WTC11 (cell line): Measurements from ENCODE around the gene OFD1. TPM values are rescaled to one million over a fixed set of nuclear protein-coding genes. Genes with fewer than 3 reads are reported as not detected.

Source experiments
- ATAC-seq: fragments of 200-7000 bp; cut with Tn5 transposase; 2 replicates; pipeline ENCODE4 v1.10.0; 2021; ENCODE audit warnings: mild to moderate bottlenecking, moderate library complexity
- CTCF ChIA-PET: fragments of 300-600 bp; sonication (Branson Sonifier 250); formaldehyde crosslinking; loops from one replicate; lab custom pipeline; 2021; ENCODE audit warnings: antibody characterized with exemption; lab: Charles Lee
- POLR2A ChIA-PET: fragments of 350-600 bp; sonication (Branson Sonifier 250); formaldehyde crosslinking; loops from one replicate; lab custom pipeline; 2021; ENCODE audit warnings: antibody characterized with exemption; lab: Charles Lee
- DNase-seq: peaks from one replicate; pipeline ENCODE4 v3.0.0; 2021; ENCODE audit warnings: low spot score
- H3K27ac Mint-ChIP-seq: 2 replicates; pipeline ENCODE4 v1.8.0; 2021; ENCODE audit warnings: mixed read lengths
- H3K27me3 Mint-ChIP-seq: 2 replicates; pipeline ENCODE4 v1.8.0; 2021; ENCODE audit warnings: low read depth, mild to moderate bottlenecking, moderate library complexity, mixed read lengths
- H3K36me3 Mint-ChIP-seq: 2 replicates; pipeline ENCODE4 v1.8.0; 2021; ENCODE audit warnings: mixed read lengths
- H3K4me1 Mint-ChIP-seq: 2 replicates; pipeline ENCODE4 v1.8.0; 2022; ENCODE audit warnings: mixed read lengths
- H3K4me3 Mint-ChIP-seq: 2 replicates; pipeline ENCODE4 v1.8.0; 2021; ENCODE audit warnings: mild to moderate bottlenecking, moderate library complexity, mixed read lengths
- H3K9me3 Mint-ChIP-seq: 2 replicates; pipeline ENCODE4 v1.8.0; 2021; ENCODE audit warnings: mixed read lengths
- ELF4 ChIP-seq: sonication (generic); formaldehyde crosslinking; IDR thresholded peaks from 2 replicates; pipeline ENCODE4 v1.8.1; 2022; ENCODE audit warnings: low read depth, mild to moderate bottlenecking, moderate library complexity, missing genetic modification reagents
- ESRRA ChIP-seq: sonication (generic); formaldehyde crosslinking; IDR thresholded peaks from 2 replicates; pipeline ENCODE4 v1.8.1; 2022; ENCODE audit warnings: mild to moderate bottlenecking, missing genetic modification reagents, borderline replicate concordance
- FOXP1 ChIP-seq: sonication (generic); formaldehyde crosslinking; IDR thresholded peaks from 2 replicates; pipeline ENCODE4 v1.8.0; 2022; ENCODE audit warnings: missing genetic modification reagents, mild to moderate bottlenecking, moderate library complexity, borderline replicate concordance
- NR1H2 ChIP-seq: sonication (generic); formaldehyde crosslinking; IDR thresholded peaks from 2 replicates; pipeline ENCODE4 v1.9.0; 2021; ENCODE audit warnings: mild to moderate bottlenecking, moderate library complexity, missing genetic modification reagents
- NR2C2 ChIP-seq: sonication (generic); formaldehyde crosslinking; IDR thresholded peaks from 2 replicates; pipeline ENCODE4 v1.8.0; 2022; ENCODE audit warnings: mild to moderate bottlenecking, missing genetic modification reagents
- SP1 ChIP-seq: sonication (generic); formaldehyde crosslinking; conservative IDR thresholded peaks from 2 replicates; pipeline ENCODE4 v1.8.1; 2022; ENCODE audit warnings: missing genetic modification reagents
- ZNF423 ChIP-seq: fragments of 250-450 bp; sonication (Bioruptor Pico); IDR thresholded peaks from 2 replicates; pipeline ENCODE4 v2.1.2; 2022; ENCODE audit warnings: mild to moderate bottlenecking, moderate library complexity
- total RNA-seq: library from RNA; stranded (reverse); gene quantifications from 3 replicates; pipeline ENCODE4 v1.2.3, GENCODE V29; 2021
- TF ChIP-seq, protein P1 (sequence below): sonication (generic); formaldehyde crosslinking; IDR thresholded peaks from 2 replicates; pipeline ENCODE4 v1.8.1; 2022; ENCODE audit warnings: missing genetic modification reagents, borderline replicate concordance
- TF ChIP-seq, protein P2 (sequence below): fragments of 250-450 bp; sonication (Bioruptor Pico); conservative IDR thresholded peaks from 2 replicates; pipeline ENCODE4 v1.9.0; 2021; ENCODE audit warnings: mild to moderate bottlenecking
- TF ChIP-seq, protein P3 (sequence below): fragments of 250-450 bp; sonication (Bioruptor Pico); IDR thresholded peaks from 2 replicates; pipeline ENCODE4 v1.9.0; 2021; ENCODE audit warnings: mild to moderate bottlenecking, borderline replicate concordance
- TF ChIP-seq, protein P4 (sequence below): sonication (generic); formaldehyde crosslinking; IDR thresholded peaks from 2 replicates; pipeline ENCODE4 v1.8.1; 2023; ENCODE audit warnings: mild to moderate bottlenecking, missing genetic modification reagents
- TF ChIP-seq, protein P5 (sequence below): sonication (generic); formaldehyde crosslinking; conservative IDR thresholded peaks from 2 replicates; pipeline ENCODE4 v1.8.1; 2022; ENCODE audit warnings: mild to moderate bottlenecking, missing genetic modification reagents

Gene OFD1
- total RNA-seq, 1 experiment from 2014 or later: 23.4 TPM

DNA sequence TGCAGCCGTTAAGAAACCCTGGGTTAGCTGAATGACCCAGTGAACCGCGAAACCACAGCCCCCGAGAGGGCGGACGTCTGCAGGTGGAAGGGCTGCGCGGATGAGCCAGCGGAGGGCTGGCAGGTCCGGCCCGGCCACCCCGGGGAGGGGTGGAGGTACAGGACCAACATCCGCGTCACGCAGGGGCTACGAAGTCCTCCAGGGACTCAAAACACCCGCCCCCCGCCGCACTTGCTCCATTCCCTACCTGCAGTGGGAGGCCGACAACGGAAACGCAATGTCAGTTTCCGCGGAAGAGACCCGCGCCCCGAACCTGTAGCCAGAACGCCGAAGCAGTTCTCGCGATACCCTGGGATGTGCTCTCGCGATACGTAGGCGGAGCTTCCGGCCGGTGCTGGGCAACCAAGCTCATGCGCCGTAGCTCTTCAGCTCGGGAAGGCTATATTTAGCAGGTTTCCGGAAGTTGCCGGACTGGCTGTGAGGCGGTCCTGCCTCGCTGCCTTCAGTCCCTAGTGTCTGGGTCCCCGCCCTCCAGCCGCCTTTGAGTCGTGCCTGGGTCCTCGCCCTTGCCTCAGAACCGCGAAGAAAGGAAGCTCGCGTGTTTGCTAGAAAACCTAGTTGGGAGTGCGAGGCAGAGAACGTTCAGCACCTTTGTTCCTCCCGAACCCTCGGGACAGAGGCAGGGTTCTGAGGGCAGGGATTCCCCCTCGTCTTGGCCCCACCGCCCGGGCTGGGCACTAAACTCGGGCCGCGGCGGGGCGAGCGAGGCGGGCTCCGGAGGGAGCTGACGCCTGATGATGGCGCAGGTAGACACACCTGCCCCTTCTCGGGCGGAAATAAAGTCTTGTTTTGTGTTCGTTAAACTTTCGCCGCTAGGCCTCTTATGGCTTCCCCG lies at the start of gene OFD1, which contains the start of gene TRAPPC2 (continued):
- TF ChIP-seq, protein P1, sequence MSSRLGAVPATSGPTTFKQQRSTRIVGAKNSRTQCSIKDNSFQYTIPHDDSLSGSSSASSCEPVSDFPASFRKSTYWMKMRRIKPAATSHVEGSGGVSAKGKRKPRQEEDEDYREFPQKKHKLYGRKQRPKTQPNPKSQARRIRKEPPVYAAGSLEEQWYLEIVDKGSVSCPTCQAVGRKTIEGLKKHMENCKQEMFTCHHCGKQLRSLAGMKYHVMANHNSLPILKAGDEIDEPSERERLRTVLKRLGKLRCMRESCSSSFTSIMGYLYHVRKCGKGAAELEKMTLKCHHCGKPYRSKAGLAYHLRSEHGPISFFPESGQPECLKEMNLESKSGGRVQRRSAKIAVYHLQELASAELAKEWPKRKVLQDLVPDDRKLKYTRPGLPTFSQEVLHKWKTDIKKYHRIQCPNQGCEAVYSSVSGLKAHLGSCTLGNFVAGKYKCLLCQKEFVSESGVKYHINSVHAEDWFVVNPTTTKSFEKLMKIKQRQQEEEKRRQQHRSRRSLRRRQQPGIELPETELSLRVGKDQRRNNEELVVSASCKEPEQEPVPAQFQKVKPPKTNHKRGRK (CRISPR knock-in tag): no peak
- TF ChIP-seq, protein P2, sequence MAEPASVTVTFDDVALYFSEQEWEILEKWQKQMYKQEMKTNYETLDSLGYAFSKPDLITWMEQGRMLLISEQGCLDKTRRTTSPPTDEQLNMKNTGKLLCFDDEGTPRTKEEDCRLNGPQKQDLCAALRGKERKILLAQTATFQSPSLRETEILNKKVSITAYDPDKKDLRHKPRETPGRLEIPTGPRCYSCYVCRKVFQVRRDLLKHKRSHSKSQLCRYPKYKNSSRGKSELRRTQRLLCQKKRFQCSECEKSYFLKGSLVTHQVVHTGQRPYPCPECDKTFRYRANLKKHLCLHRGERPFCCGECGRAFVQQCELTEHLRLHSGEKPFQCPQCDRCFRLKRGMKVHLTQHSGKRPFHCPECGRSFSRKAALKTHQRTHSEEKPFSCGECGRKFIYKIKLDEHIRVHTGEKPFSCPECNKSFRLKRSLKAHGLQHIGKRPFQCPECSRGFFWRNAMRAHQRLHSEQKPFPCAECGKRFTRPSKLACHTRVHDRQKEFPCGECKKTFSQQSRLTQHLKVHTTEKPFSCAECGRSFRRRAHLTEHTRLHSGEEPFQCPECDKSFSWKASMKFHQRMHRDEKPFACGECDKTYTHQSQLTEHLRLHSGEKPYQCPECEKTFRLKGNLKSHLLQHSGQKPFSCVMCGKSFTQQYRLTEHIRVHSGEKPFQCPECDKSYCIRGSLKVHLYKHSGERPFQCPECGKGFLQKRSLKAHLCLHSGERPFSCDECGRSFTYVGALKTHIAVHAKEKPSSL (CRISPR knock-in tag): no peak
- TF ChIP-seq FOXP1 (CRISPR knock-in tag): no peak
- no peak for TF ChIP-seq ESRRA
- TF ChIP-seq, all 79 proteins: peak for 7

DNA sequence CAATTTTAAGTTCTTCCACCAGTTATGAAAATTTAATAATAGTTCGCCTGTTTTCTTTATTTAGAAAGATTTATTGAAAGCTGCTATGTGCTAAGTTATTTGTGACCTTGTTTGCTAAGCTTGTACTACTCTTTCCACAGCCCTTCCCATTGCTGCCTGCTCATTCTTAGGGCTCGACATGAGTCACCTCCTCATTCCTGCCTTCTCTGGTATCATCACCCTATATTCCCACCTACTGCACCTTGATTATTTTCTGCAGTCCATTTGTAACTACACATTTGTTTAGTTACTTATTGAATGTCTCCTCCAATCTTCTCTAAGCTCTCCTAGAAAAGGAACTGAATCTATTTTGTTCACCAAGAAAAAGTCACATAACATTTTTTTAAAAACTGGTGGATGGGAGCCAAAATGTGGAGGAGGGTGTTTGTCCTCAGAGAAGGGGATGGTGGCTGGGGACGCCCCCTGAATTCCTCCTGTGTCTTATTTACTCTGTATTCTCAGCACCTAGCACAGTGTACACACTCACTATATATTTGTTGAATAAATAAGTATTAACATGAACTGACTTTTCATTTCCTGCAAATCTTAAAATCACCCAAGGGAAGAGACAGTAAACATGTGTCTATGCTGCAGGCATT lies 49.3 kb upstream of the OFD1 start:
- no peak overlapping the region for H3K27ac Mint-ChIP-seq
- H3K4me3 Mint-ChIP-seq: no peak overlapping the region
- no peak for ATAC-seq
- peaks cover 8% of the 10 kb centered on the region for H3K4me1 Mint-ChIP-seq
- peaks cover 19% of the 10 kb centered on the region for H3K27me3 Mint-ChIP-seq
- ChIA-PET POLR2A (no interaction called here), CTCF (no interaction called here)
- H3K36me3 Mint-ChIP-seq: no peaks in the 10 kb centered on the region
- H3K9me3 Mint-ChIP-seq: no peaks in the 10 kb centered on the region
- TF ChIP-seq, protein P3, sequence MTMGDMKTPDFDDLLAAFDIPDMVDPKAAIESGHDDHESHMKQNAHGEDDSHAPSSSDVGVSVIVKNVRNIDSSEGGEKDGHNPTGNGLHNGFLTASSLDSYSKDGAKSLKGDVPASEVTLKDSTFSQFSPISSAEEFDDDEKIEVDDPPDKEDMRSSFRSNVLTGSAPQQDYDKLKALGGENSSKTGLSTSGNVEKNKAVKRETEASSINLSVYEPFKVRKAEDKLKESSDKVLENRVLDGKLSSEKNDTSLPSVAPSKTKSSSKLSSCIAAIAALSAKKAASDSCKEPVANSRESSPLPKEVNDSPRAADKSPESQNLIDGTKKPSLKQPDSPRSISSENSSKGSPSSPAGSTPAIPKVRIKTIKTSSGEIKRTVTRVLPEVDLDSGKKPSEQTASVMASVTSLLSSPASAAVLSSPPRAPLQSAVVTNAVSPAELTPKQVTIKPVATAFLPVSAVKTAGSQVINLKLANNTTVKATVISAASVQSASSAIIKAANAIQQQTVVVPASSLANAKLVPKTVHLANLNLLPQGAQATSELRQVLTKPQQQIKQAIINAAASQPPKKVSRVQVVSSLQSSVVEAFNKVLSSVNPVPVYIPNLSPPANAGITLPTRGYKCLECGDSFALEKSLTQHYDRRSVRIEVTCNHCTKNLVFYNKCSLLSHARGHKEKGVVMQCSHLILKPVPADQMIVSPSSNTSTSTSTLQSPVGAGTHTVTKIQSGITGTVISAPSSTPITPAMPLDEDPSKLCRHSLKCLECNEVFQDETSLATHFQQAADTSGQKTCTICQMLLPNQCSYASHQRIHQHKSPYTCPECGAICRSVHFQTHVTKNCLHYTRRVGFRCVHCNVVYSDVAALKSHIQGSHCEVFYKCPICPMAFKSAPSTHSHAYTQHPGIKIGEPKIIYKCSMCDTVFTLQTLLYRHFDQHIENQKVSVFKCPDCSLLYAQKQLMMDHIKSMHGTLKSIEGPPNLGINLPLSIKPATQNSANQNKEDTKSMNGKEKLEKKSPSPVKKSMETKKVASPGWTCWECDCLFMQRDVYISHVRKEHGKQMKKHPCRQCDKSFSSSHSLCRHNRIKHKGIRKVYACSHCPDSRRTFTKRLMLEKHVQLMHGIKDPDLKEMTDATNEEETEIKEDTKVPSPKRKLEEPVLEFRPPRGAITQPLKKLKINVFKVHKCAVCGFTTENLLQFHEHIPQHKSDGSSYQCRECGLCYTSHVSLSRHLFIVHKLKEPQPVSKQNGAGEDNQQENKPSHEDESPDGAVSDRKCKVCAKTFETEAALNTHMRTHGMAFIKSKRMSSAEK: no peak
- TF ChIP-seq ELF4 (CRISPR knock-in tag) (no peak), SP1 (CRISPR knock-in tag) (no peak), ESRRA (no peak), NR1H2 (CRISPR knock-in tag) (no peak), NR2C2 (CRISPR knock-in tag) (no peak), ZNF423 (no peak)
- TF ChIP-seq, protein P4, sequence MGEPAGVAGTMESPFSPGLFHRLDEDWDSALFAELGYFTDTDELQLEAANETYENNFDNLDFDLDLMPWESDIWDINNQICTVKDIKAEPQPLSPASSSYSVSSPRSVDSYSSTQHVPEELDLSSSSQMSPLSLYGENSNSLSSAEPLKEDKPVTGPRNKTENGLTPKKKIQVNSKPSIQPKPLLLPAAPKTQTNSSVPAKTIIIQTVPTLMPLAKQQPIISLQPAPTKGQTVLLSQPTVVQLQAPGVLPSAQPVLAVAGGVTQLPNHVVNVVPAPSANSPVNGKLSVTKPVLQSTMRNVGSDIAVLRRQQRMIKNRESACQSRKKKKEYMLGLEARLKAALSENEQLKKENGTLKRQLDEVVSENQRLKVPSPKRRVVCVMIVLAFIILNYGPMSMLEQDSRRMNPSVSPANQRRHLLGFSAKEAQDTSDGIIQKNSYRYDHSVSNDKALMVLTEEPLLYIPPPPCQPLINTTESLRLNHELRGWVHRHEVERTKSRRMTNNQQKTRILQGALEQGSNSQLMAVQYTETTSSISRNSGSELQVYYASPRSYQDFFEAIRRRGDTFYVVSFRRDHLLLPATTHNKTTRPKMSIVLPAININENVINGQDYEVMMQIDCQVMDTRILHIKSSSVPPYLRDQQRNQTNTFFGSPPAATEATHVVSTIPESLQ (CRISPR knock-in tag): no peak
- TF ChIP-seq, protein P5, sequence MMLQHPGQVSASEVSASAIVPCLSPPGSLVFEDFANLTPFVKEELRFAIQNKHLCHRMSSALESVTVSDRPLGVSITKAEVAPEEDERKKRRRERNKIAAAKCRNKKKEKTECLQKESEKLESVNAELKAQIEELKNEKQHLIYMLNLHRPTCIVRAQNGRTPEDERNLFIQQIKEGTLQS: no peak
- DNase-seq: no peak
